BLaER1 treated with 17β-estradiol and CSF1 and Interleukin-3, amounts not matched to agents 10 nM and 100 nM (cell line): ENCODE measurements around the gene IFNGR1.
A peak's percentile ranks its signal among the peaks of the same experiment; 100 is the strongest.

Experiments
- H3K27ac ChIP-seq, 11 experiments: shearing (Covaris generic); formaldehyde crosslinking; 2 replicates each; pipeline ENCODE4 v1.8.1; 2022
- H3K27me3 ChIP-seq, 11 experiments: shearing (Covaris generic); formaldehyde crosslinking; 2 replicates each; pipeline ENCODE4 v1.8.1; 2022
- H3K36me3 ChIP-seq, 11 experiments: shearing (Covaris generic); formaldehyde crosslinking; 2 replicates each; pipeline ENCODE4 v1.8.1; 2022
- H3K4me1 ChIP-seq, 10 experiments: shearing (Covaris generic); formaldehyde crosslinking; 2 replicates each; pipeline ENCODE4 v1.8.1; 2022
- H3K4me2 ChIP-seq, 11 experiments: shearing (Covaris generic); formaldehyde crosslinking; 2 replicates each; pipeline ENCODE4 v1.8.1; 2022
- H3K4me3 ChIP-seq, 10 experiments: shearing (Covaris generic); formaldehyde crosslinking; 2 replicates each; pipeline ENCODE4 v1.8.1; 2022
- H3K9ac ChIP-seq, 11 experiments: shearing (Covaris generic); formaldehyde crosslinking; 2 replicates each; pipeline ENCODE4 v1.8.1; 2022
- H3K9me3 ChIP-seq, 11 experiments: shearing (Covaris generic); formaldehyde crosslinking; replicated peaks in 1 of 11; 2 replicates each; pipeline ENCODE4 v1.8.1; 2022
- H4K20me1 ChIP-seq, 11 experiments: shearing (Covaris generic); formaldehyde crosslinking; 2 replicates each; pipeline ENCODE4 v1.8.1; 2022
- Cebpa-rat ChIP-seq, 11 experiments: shearing (Covaris generic); IDR thresholded peaks; 2 replicates each; pipeline ENCODE4 v1.8.1; 2022

The IFNGR1 gene

DNA sequence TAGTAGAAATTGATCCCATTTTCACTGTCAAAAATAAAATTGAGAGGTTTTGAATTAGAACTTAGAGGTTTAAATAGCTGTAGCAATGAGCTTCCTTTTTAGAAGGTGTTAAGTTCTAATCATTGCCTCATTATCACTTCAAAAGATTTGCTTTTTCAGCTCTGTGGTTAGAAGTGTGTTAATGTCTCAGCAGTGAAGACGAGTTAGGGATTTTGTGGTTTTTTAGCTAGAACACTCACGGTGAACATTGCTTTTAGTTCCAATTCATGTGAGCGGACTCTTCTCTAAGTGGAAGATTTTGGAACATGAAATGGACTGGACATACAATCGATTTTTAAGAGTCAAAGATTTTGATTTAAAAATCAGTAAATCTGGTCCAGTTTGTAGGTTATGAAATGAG, 12.7 kb upstream of the IFNGR1 start:
- Histone ChIP-seq H3K27me3 (no peaks in the 10 kb centered on the region), H3K4me2 (peak overlapping the region; percentile 9 to 94 (median 74); a peak in 19 of 22 replicates), H4K20me1 (no peaks in the 10 kb centered on the region), H3K27ac (peak overlapping the region in 7 of 11 experiments; percentile 8 to 84 (median 30); a peak in 8 of 22 replicates), H3K9me3 (peaks cover 0 to 14% (median 6%) of the 10 kb centered on the region in 11 experiments; a peak in 16 of 22 replicates), H3K4me1 (peaks cover 55 to 99% (median 66%) of the 10 kb centered on the region in 10 experiments), H3K9ac (no peak overlapping the region), H3K36me3 (no peaks in the 10 kb centered on the region), H3K4me3 (no peak overlapping the region)
- TF ChIP-seq Cebpa-rat (IDR thresholded peaks at IDR 0.05): no peak

DNA sequence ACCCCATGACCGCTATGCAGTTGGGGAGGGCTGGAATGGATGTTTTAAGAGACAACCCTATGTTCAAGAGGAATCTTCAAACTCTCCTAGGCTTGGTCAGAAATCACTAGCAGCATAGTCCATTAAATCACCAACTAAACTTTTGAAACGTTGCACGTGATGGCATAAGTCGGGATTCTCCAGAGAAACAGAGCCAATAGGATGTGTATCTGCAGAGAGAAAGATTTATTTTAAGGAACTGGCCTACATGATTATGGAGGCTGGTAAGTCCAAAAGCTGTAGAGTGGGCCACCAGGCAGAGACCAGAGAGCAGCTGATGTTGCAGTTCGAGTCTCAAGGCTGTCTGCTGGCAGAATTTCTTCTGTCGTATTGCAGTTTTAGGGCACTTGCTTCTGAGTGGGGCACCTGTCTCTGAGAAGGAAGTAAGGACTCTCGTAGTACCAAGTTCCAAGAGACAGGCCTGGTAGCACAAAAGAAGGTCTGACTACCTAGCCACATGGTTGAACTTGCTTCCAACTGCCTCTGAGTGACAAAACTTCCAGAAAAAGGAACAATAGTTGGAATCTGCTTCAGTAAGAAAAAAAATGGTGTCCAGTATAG, 11.9 kb upstream of the IFNGR1 start:
- no peak for TF ChIP-seq Cebpa-rat (IDR thresholded peaks at IDR 0.05)
- H3K36me3 ChIP-seq: no peaks in the 10 kb centered on the region
- H3K4me1 ChIP-seq: peaks cover 55 to 99% (median 66%) of the 10 kb centered on the region in 10 experiments
- H3K9ac ChIP-seq: no peak overlapping the region
- peaks cover 0 to 8% (median 0%) of the 10 kb centered on the region in 11 experiments; a peak in 5 of 22 replicates for H3K9me3 ChIP-seq
- peak overlapping the region in 9 of 11 experiments; percentile 6 to 84 (median 34); a peak in 14 of 22 replicates for H3K27ac ChIP-seq
- no peak overlapping the region for H3K4me3 ChIP-seq
- peak overlapping the region in 9 of 11 experiments; percentile 6 to 94 (median 74); a peak in 16 of 22 replicates for H3K4me2 ChIP-seq
- no peaks in the 10 kb centered on the region for H3K27me3 ChIP-seq
- no peaks in the 10 kb centered on the region for H4K20me1 ChIP-seq

DNA sequence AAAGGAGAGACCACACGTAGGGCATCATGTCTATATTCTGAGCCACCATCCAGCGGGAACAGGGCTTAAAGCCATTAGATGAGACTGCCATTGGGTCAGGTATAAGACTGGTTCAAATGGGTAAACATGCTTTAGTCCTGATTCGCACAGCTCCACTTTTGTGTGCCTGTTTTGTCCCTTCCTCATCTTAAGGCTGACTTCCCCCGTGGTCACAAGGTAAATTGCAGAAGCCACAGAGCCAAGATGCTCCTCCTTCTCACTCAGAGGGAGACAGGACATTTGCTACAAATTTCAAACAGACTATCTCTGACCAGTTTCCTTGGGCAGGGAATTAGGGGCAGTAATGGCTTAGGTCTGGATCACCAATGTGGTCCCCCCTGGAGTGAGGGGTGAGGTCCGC, 11.4 kb upstream of the IFNGR1 start:
- no peak for TF ChIP-seq Cebpa-rat (IDR thresholded peaks at IDR 0.05)
- Histone ChIP-seq H3K27me3 (no peaks in the 10 kb centered on the region), H3K9me3 (peaks cover 0 to 8% (median 0%) of the 10 kb centered on the region in 11 experiments; a peak in 5 of 22 replicates), H3K27ac (peak overlapping the region in 7 of 11 experiments; percentile 6 to 84 (median 49); a peak in 9 of 22 replicates), H3K4me3 (no peak overlapping the region), H4K20me1 (no peaks in the 10 kb centered on the region), H3K4me2 (peak overlapping the region in 8 of 11 experiments; percentile 6 to 94 (median 75); a peak in 14 of 22 replicates), H3K4me1 (peaks cover 52 to 99% (median 65%) of the 10 kb centered on the region in 10 experiments), H3K36me3 (no peaks in the 10 kb centered on the region), H3K9ac (no peak overlapping the region)

DNA sequence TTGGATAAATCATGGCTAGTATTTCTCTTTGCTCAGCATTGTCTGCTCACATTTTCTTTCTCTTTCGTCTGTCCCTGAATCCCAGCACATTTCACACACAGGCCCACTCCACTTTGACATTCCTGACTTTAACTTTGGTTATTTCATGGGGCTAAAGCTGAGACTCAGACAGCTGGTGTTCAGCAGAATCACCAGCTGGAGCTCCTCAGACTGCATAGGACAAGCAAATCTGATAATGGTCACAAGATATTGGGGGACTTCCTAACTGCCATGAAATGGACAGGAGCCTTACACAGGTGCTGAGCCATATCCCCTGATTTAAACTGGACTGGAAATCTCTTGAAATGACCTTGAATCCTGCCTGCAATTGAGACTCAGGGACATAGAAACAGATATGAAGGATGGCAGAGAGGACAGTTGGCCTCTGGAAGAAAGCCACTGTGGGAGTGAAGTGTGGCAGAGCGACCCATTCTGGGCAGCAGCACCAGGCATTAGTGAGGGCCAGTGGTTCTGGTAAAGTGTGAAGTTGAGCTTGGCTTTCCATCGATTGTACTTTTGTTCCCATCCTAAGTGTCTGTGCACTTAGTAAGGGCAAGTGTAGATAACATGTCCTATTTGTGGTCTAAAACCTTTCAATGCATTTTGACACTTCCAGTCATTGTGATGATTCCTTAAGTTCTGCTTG, 10.0 kb upstream of the IFNGR1 start:
- no peak for TF ChIP-seq Cebpa-rat (IDR thresholded peaks at IDR 0.05)
- H3K4me2 ChIP-seq: peak overlapping the region in 4 of 11 experiments; percentile 52 to 94 (median 84); a peak in 5 of 22 replicates
- peak overlapping the region in 3 of 11 experiments; percentile 7 to 23 (median 7); a peak in 3 of 22 replicates for H3K27ac ChIP-seq
- peaks cover 51 to 97% (median 65%) of the 10 kb centered on the region in 10 experiments for H3K4me1 ChIP-seq
- peaks cover 0 to 8% (median 0%) of the 10 kb centered on the region in 11 experiments; a peak in 5 of 22 replicates for H3K9me3 ChIP-seq
- H3K9ac ChIP-seq: no peak overlapping the region
- H3K36me3 ChIP-seq: no peaks in the 10 kb centered on the region
- H3K4me3 ChIP-seq: no peak overlapping the region
- H4K20me1 ChIP-seq: no peaks in the 10 kb centered on the region
- no peaks in the 10 kb centered on the region for H3K27me3 ChIP-seq

DNA sequence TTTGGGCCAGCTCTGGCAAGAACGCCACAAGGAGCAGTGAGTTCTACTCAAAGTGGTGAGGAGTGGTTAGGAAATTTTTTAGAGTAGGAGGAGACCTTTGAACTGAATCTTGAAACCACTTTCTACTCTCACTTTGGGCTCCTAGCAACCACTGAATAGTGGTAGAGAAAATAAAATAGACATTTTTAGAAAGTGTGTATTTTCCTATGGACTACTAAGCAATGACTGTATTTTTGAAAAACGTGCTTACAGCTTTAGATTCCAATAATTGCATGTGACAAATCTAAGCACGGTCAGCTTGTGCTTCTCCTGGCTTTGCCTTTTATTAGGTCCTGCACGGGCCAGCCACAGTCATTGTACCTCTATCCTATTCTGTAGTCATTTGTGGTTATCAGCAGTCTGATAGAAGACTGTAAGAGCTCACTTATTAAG, 8.7 kb upstream of the IFNGR1 start:
- no peaks in the 10 kb centered on the region for H4K20me1 ChIP-seq
- H3K4me2 ChIP-seq: peak overlapping the region in 4 of 11 experiments; percentile 1 to 94 (median 79); a peak in 5 of 22 replicates
- H3K4me1 ChIP-seq: peaks cover 51 to 98% (median 65%) of the 10 kb centered on the region in 10 experiments
- H3K36me3 ChIP-seq: no peaks in the 10 kb centered on the region
- no peaks in the 10 kb centered on the region for H3K27me3 ChIP-seq
- H3K9ac ChIP-seq: no peak overlapping the region
- H3K9me3 ChIP-seq: peaks cover 0 to 8% (median 0%) of the 10 kb centered on the region in 11 experiments; a peak in 4 of 22 replicates
- H3K27ac ChIP-seq: peak overlapping the region in 2 of 11 experiments; percentile 6 to 99; a peak in 3 of 22 replicates
- no peak overlapping the region for H3K4me3 ChIP-seq
- no peak for TF ChIP-seq Cebpa-rat (IDR thresholded peaks at IDR 0.05)

DNA sequence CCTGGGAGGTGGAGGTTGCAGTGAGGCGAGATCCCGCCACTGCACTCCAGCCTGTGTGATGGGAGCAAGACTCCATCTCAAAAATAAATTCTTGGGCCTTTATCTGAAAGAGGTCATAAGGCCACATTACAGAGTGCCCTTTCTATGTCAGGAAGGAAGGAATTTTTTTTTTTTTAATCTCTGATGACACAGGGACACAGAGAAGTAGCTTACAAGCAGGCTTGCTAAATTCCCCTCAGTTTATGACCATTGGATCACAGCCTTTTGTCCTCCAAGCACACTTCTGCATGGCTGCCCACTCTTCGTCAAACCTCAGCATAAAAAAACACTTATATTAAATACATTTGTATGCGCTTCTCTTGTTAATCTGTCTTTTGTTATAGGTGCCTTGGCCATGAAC, 7.5 kb upstream of the IFNGR1 start:
- H3K36me3 ChIP-seq: no peaks in the 10 kb centered on the region
- no peaks in the 10 kb centered on the region for H4K20me1 ChIP-seq
- H3K9ac ChIP-seq: no peak overlapping the region
- peaks cover 0 to 8% (median 0%) of the 10 kb centered on the region in 11 experiments; a peak in 4 of 22 replicates for H3K9me3 ChIP-seq
- no peaks in the 10 kb centered on the region for H3K27me3 ChIP-seq
- H3K4me2 ChIP-seq: peak overlapping the region in 4 of 11 experiments; percentile 35 to 94 (median 79); a peak in 7 of 22 replicates
- peaks cover 51 to 97% (median 65%) of the 10 kb centered on the region in 10 experiments for H3K4me1 ChIP-seq
- no peak for TF ChIP-seq Cebpa-rat (IDR thresholded peaks at IDR 0.05)
- H3K4me3 ChIP-seq: no peak overlapping the region
- peak overlapping the region in 4 of 11 experiments; percentile 24 to 99 (median 88); a peak in 6 of 22 replicates for H3K27ac ChIP-seq

DNA sequence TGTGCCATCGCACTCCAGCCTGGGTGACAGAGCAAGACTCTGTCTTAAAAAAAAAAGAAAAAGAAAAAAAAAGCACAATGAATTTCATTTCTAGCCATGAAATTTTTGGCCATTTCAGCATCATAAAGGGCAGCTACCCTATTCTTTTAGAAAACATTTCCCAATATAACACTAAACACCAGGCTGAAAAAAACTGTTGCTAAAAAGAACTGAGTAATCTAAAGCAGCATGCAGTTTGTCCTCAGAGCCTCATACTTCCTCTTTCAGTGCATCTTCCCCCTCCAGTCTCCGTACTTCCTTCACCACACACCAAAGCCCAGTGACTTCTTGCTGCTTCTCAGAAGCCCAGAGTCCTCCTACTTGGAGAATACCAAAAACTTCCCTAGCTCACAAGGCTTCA, 5.6 kb upstream of the IFNGR1 start:
- Histone ChIP-seq H3K36me3 (no peaks in the 10 kb centered on the region), H3K9ac (peak overlapping the region; percentile 20 to 90 (median 76); a peak in 21 of 22 replicates), H3K27me3 (no peaks in the 10 kb centered on the region), H3K4me1 (peaks cover 46 to 97% (median 67%) of the 10 kb centered on the region in 10 experiments), H3K9me3 (no peaks in the 10 kb centered on the region; a peak in 1 of 22 replicates), H3K4me2 (peak overlapping the region; percentile 53 to 99 (median 85)), H3K4me3 (no peak overlapping the region), H3K27ac (peak overlapping the region; percentile 63 to 99 (median 92)), H4K20me1 (no peaks in the 10 kb centered on the region)
- TF ChIP-seq Cebpa-rat (IDR thresholded peaks at IDR 0.05): peak in 8 of 11 experiments; percentile 34 to 65 (median 56); a peak in 11 of 22 replicates

DNA sequence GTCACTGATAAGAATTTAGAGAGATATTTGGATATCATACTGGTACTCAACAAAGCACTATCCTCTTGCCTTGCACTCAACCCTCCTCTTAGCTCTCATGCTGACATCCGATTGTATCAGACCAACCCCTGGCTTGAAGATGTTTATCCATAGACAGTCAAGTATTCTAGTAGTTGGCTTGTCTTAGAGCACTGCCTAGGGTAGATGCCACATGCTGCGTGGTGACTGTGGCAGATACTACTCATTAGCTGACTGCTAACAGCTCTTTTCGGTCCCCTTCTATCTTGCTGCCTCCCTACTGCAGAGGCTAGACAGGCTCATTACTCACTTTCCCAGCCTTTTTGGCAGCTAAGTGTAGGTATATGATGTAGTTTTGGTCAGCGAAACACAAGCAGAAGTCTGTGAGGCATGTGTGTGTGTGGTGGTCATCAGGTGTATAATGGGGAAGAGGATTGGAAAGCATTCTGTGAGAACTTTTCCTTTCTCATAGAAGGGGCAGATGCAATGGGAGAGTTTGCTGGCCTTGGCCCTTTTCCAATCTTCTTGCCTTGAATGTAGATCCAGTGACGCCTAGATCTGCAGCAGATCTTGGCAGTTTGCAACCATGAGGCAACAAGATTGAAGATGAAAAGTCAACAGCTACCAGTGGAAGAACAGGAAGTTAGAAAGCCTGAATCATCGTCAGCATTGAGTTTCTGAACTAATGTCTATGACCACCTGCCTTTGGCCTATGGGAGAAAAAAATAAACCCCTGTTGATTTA, 4.4 kb upstream of the IFNGR1 start:
- Histone ChIP-seq H3K4me1 (peaks cover 51 to 92% (median 70%) of the 10 kb centered on the region in 10 experiments), H4K20me1 (no peaks in the 10 kb centered on the region; a peak in 1 of 22 replicates), H3K4me2 (peak overlapping the region; percentile 53 to 99 (median 85)), H3K36me3 (no peaks in the 10 kb centered on the region), H3K4me3 (no peak overlapping the region), H3K27ac (peak overlapping the region; percentile 63 to 99 (median 92)), H3K27me3 (no peaks in the 10 kb centered on the region), H3K9ac (peak overlapping the region in 8 of 11 experiments; percentile 4 to 90 (median 77); a peak in 13 of 22 replicates), H3K9me3 (no peaks in the 10 kb centered on the region)
- peak in 3 of 11 experiments; percentile 11 to 35 (median 16); a peak in 1 of 22 replicates for TF ChIP-seq Cebpa-rat (IDR thresholded peaks at IDR 0.05)
